Gastrocnemius medialis (tissue), 4 donors: Measurements from ENCODE around the gene ATOSA. TPM values are rescaled to one million over a fixed set of nuclear protein-coding genes. Genes with fewer than 3 reads are reported as not detected.

Experiments
- ATAC-seq, 2 donors: fragments of 150-250 bp; one replicate each; pipeline ENCODE4 v1.9.1; 2016
- DNase-seq, 2 donors: peaks; one replicate each; pipeline ENCODE4 v3.0.0-alpha.2; 2019
- H3K27ac ChIP-seq, 4 donors: fragments of 200-600 bp; sonication (generic); 1 replicate in 1 of 4; 2 replicates in 3 of 4; pipeline ENCODE4 v1.5.1; 2016 to 2018; ENCODE audit warnings: mild to moderate bottlenecking in 2 of 4, moderate library complexity in 1 of 4
- H3K27me3 ChIP-seq, 3 donors: fragments of 200-600 bp; sonication (generic) in 2 of 3; 1 replicate in 1 of 3; 2 replicates in 2 of 3; pipeline versions ENCODE4 v1.5.1 to v1.6.0; 2016 to 2019; ENCODE audit warnings: mild to moderate bottlenecking in 1 of 3, moderate library complexity in 1 of 3
- H3K36me3 ChIP-seq, 2 donors: fragments of 200-600 bp; sonication (generic) in 1 of 2; one replicate each; pipeline ENCODE4 v1.5.1; 2017 to 2018
- H3K4me1 ChIP-seq, 2 donors: fragments of 200-600 bp; sonication (generic) in 1 of 2; one replicate each; pipeline ENCODE4 v1.5.1; 2016 to 2017; ENCODE audit warnings: mild to moderate bottlenecking in 2 of 2
- H3K4me3 ChIP-seq, 4 donors: fragments of 200-600 bp; sonication (generic) in 3 of 4; 1 replicate in 1 of 4; 2 replicates in 3 of 4; pipeline ENCODE4 v1.5.1; 2016 to 2019; ENCODE audit warnings: mild to moderate bottlenecking in 2 of 4
- H3K9me3 ChIP-seq, 3 donors: fragments of 200-600 bp; sonication (generic) in 2 of 3; 1 replicate in 1 of 3; 2 replicates in 2 of 3; pipeline ENCODE4 v1.5.1; 2016 to 2019
- POLR2A ChIP-seq, 2 donors: fragments of 450-650 bp; IDR thresholded peaks; one replicate each; pipeline ENCODE4 v1.6.1; 2017; ENCODE audit warnings: antibody characterized with exemption in 2 of 2, mild to moderate bottlenecking in 2 of 2, moderate library complexity in 2 of 2
- in situ Hi-C, 4 donors: fragments of 200-750 bp; cut with MboI; loops; one replicate each; pipeline versions ENCODE4 v1.15.0 to v1.8.0; 2017; ENCODE audit warnings: low sequenced_read_pairs in 4 of 4
- intact Hi-C: fragments of 100-400 bp; cut with DNase I; formaldehyde crosslinking; loops from one replicate; pipeline ENCODE4 v1.15.1; 2023; ENCODE audit warnings: low total_unique reads
- total RNA-seq, 4 donors: library from RNA; depleted of rRNA; stranded (reverse); fragments of >200 nt; gene quantifications; one replicate each; pipeline versions ENCODE4 v1.1.0 to v1.2.3, GENCODE V29; 2016
- TF ChIP-seq, protein P1 (sequence below), 5 experiments: fragments of 450-650 bp in 3 of 5; fragments of 200-600 bp in 2 of 5; sonication (generic) in 2 of 5; IDR thresholded peaks in 4 of 5; conservative IDR thresholded peaks in 1 of 5; 1 replicate in 4 of 5; 2 replicates in 1 of 5; pipeline ENCODE4 v1.5.1; 2016 to 2019; ENCODE audit warnings: antibody characterized with exemption in 5 of 5, mild to moderate bottlenecking in 3 of 5, moderate library complexity in 3 of 5

The ATOSA gene
- total RNA-seq, 4 donors from 2014 or later = 61.9 to 491 (median 137) TPM

DNA sequence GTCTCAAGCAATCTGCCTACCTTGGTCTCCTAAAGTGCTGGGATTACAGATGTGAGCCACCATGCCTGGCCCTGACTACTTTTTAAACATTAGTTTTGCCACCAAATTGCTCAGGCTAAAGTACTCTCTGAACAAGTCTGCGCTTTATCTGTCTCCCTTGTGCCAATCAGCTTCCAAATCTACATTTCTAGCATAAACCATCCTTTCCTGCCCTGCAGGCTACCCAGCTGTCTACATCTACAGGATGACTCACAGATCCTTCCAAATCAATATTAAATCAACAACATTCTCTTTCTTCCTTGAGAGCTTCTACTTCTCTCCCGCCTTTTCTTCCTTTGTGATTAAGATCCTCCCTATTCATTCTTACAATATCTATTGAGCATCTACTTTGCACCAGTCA is 16.0 kb upstream of the ATOSA start:
- H3K27me3 ChIP-seq = no peaks in the 10 kb centered on the region
- no peaks in the 10 kb centered on the region for H3K36me3 ChIP-seq
- intact Hi-C loops (no loop called here), in situ Hi-C loops (no loop called here)
- ATAC-seq (no peak), DNase-seq (no peak)
- H3K9me3 ChIP-seq = no peaks in the 10 kb centered on the region
- no peaks in the 10 kb centered on the region for H3K4me1 ChIP-seq
- H3K27ac ChIP-seq = no peak overlapping the region
- no peak overlapping the region for H3K4me3 ChIP-seq
- TF ChIP-seq POLR2A (IDR thresholded peaks at IDR 0.05) = no peak
- TF ChIP-seq, protein P1, sequence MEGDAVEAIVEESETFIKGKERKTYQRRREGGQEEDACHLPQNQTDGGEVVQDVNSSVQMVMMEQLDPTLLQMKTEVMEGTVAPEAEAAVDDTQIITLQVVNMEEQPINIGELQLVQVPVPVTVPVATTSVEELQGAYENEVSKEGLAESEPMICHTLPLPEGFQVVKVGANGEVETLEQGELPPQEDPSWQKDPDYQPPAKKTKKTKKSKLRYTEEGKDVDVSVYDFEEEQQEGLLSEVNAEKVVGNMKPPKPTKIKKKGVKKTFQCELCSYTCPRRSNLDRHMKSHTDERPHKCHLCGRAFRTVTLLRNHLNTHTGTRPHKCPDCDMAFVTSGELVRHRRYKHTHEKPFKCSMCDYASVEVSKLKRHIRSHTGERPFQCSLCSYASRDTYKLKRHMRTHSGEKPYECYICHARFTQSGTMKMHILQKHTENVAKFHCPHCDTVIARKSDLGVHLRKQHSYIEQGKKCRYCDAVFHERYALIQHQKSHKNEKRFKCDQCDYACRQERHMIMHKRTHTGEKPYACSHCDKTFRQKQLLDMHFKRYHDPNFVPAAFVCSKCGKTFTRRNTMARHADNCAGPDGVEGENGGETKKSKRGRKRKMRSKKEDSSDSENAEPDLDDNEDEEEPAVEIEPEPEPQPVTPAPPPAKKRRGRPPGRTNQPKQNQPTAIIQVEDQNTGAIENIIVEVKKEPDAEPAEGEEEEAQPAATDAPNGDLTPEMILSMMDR (IDR thresholded peaks at IDR 0.05 in 4 of 5, conservative IDR thresholded peaks at IDR 0.05 in 1 of 5) = no peak

DNA sequence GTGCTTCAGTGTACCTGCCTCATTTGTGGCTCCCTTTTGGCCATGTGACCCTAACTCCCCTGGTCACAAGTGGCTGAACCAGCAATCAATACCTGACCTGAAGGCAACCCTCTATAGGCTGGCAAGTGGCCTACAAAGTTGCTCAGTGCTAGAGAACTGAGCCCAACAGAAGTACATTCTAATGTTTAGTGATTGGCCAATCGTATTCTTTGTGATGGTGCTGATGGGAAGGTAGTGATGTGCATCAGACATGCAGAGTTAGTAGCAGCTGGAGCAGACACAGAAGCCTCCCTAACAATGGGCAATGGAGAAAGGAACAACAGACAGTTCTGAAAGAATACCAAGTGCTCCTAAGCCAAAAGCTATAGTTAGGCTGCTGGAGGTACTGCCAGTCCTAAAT is 10.4 kb upstream of the ATOSA start:
- Histone ChIP-seq H3K27ac (peak overlapping the region in 1 of 4 donors; percentile 48), H3K9me3 (no peaks in the 10 kb centered on the region), H3K4me3 (no peak overlapping the region), H3K4me1 (peaks cover 0 to 8% of the 10 kb centered on the region in 2 donors), H3K27me3 (no peaks in the 10 kb centered on the region), H3K36me3 (no peaks in the 10 kb centered on the region)
- ATAC-seq (peak in 1 of 2 donors; percentile 39), DNase-seq (no peak)
- TF ChIP-seq, protein P1 (IDR thresholded peaks at IDR 0.05 in 4 of 5, conservative IDR thresholded peaks at IDR 0.05 in 1 of 5) = no peak
- TF ChIP-seq POLR2A (IDR thresholded peaks at IDR 0.05) = no peak
- intact Hi-C loops = loop anchor here (5.0 kb wide), 1 partner anchor 432 kb away; no protein-coding TSS in a partner anchor
- in situ Hi-C loops = loop anchor here in 2 of 4 donors (5.0 kb wide), 1 partner anchor 33 kb away; no protein-coding TSS in a partner anchor

DNA sequence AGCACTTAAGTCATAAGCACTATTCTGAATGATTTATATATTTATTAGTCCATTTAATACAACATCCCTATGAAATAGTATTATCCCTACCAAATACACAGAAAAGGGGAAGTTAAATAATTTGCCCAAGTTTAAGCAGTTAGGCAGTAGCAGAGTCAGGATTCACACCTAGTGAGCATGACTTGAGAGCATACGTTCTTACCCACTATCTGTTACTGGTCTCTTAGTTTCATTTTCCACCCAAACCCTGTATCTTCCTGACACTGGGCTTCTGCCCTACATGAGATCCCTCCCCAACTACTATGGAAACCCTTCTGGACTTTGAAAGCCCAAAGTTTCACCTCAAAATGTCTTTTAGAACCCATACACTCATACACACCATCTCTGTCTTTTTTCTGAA is 4.4 kb upstream of the ATOSA start:
- Histone ChIP-seq H3K36me3 (no peaks in the 10 kb centered on the region), H3K4me1 (peaks cover 0 to 13% of the 10 kb centered on the region in 2 donors), H3K27me3 (no peaks in the 10 kb centered on the region), H3K4me3 (no peak overlapping the region), H3K27ac (no peak overlapping the region), H3K9me3 (no peaks in the 10 kb centered on the region)
- in situ Hi-C loops (loop anchor here in 1 of 4 donors (5.0 kb wide), 1 partner anchor 49 kb away; no protein-coding TSS in a partner anchor), intact Hi-C loops (no loop called here)
- TF ChIP-seq POLR2A (IDR thresholded peaks at IDR 0.05) = no peak
- TF ChIP-seq, protein P1 (IDR thresholded peaks at IDR 0.05 in 4 of 5, conservative IDR thresholded peaks at IDR 0.05 in 1 of 5) = no peak
- ATAC-seq (no peak), DNase-seq (no peak)

DNA sequence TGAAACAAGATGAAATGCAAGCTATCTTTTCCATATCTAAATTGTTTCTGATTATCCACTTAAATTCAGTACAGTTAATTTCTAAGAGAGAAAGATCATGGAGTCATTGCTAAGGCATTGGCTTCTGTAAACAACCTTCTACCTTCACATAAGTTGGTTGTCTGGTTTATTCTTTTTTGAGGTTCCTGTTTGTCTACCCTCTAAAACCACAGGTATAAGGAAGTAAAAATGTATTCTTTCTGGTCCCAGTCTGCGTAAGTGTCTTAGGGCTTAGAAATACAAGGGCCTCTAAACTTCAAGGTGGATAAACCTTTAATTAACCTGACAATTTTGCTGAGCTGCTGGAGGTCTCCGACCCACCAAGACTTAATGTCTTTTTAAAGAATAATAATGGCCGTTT is 3.6 kb upstream of the ATOSA start:
- H3K4me1 ChIP-seq = peaks cover 0 to 13% of the 10 kb centered on the region in 2 donors
- no peaks in the 10 kb centered on the region for H3K9me3 ChIP-seq
- intact Hi-C loops = no loop called here
- in situ Hi-C loops = loop anchor here in 1 of 4 donors (5.0 kb wide), 1 partner anchor 50 kb away; no protein-coding TSS in a partner anchor
- ATAC-seq (no peak), DNase-seq (no peak)
- H3K27me3 ChIP-seq = no peaks in the 10 kb centered on the region
- no peak overlapping the region for H3K27ac ChIP-seq
- H3K36me3 ChIP-seq = peaks cover 0 to 2% of the 10 kb centered on the region in 2 donors
- no peak overlapping the region for H3K4me3 ChIP-seq
- TF ChIP-seq, protein P1 (IDR thresholded peaks at IDR 0.05 in 4 of 5, conservative IDR thresholded peaks at IDR 0.05 in 1 of 5) = no peak
- no peak for TF ChIP-seq POLR2A (IDR thresholded peaks at IDR 0.05)

DNA sequence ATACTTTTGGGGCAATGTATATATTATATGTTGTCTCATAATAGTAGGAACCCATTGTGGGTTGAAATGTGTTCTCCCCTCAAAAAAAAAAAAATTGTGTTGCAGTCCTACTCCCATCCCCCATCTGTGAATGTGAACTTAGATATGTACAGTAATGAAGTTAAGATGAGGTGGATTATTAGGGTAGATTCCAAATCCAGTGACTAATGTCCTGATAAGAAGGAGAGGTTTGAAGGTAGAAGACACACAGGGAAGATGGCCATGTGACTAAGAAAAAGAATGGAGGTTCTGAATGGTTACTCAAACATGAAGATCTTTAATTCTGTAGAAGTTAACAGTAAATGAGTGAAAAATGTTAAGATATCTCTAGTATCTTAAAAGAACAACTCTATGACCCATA is 3.0 kb upstream of the ATOSA start:
- H3K27ac ChIP-seq = peak overlapping the region in 2 of 4 donors; percentile 99 to 100
- TF ChIP-seq, protein P1 (IDR thresholded peaks at IDR 0.05 in 4 of 5, conservative IDR thresholded peaks at IDR 0.05 in 1 of 5) = no peak
- TF ChIP-seq POLR2A (IDR thresholded peaks at IDR 0.05) = no peak
- no peak overlapping the region for H3K4me3 ChIP-seq
- H3K9me3 ChIP-seq = no peaks in the 10 kb centered on the region
- in situ Hi-C loops = loop anchor here in 1 of 4 donors (5.0 kb wide), 1 partner anchor 50 kb away; no protein-coding TSS in a partner anchor
- intact Hi-C loops = no loop called here
- H3K36me3 ChIP-seq = peaks cover 0 to 8% of the 10 kb centered on the region in 2 donors
- H3K4me1 ChIP-seq = peaks cover 1 to 16% of the 10 kb centered on the region in 2 donors
- no peak for ATAC-seq
- no peak for DNase-seq
- no peaks in the 10 kb centered on the region for H3K27me3 ChIP-seq
